T-helper 2 cell treated with Interferon-gamma antibody and Interleukin-4, amounts not matched to agents 100 ng/mL and 5 ng/mL, for 36 hours (primary cell): ENCODE results near the gene UQCC2. TPM values are rescaled to one million over a fixed set of nuclear protein-coding genes. Genes with fewer than 3 reads are reported as not detected.

Experiments
- intact Hi-C: fragments of 100-400 bp; cut with micrococcal nuclease; formaldehyde crosslinking; loops from one replicate; pipeline ENCODE4 v1.15.1; 2023
- total RNA-seq: library from RNA; stranded (reverse); gene quantifications from 2 replicates; pipeline ENCODE4 v1.2.3, GENCODE V29; 2022

Gene UQCC2
- total RNA-seq, 1 donor from 2014 or later, result 100 TPM

DNA sequence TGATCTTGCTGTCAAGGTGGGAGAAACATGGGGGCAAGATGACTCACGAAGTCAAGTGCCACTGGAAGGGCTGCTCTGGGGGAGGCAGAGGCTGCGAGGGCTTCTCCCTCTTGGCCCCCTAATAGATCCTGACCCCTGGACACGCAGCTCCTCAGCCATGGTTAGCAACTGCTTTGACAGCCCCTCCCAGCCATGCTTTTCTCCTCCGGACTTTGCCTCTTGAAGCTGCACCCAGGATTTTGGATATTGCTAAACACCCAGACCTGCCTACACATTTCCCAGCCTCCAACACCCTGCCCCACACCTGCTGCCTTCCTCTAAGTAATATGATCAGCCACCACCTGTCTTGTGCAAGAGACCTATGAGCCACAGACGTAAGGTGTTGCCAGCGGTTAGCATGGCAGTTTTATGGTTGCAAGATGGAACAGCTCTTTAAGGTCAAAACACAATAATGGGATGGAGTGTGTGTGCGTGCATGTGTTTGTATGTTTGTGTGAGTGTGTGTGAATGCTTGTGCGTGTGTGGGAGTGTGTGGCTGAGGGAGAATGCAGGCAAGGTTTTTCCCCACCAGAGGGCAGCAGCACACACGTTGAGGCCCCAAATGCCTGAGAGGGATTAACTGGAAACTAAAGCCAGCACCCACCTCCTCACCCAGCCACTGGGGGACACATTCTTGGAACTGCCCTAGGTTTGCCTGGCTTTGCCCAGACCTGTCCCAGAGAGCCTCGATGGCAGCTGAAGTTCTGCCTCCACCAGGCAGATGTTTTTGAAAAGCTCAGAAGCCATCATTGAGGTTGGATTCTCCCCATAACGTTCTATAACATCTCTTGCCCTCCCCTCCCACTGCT, 32.7 kb upstream of the UQCC2 start:
- intact Hi-C loops, result loop anchor here (1.0 kb wide), 1 partner anchor 33 kb away; the partner anchor contains the start of gene UQCC2

DNA sequence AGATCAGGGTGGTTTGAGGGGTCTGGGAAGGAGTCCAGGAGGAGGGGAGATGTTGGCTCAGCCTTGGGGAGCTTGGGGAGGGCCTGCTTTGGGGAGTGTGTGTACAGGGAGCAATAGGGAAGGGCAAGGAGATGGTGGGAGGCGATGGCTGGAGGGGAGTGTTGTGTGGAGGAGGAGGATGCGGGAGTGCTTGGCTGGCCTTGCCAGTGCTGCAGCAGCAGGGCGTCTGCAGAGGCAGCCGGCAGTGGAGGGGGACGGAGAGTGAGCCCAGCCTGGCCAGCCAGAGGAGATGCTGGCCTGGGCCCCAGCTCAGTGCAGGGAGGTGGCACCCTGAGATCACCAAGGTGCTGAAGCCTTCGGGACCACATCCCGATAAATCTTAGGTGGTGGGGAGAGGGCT, 31.3 kb upstream of the UQCC2 start:
- intact Hi-C loops, result no loop called here

DNA sequence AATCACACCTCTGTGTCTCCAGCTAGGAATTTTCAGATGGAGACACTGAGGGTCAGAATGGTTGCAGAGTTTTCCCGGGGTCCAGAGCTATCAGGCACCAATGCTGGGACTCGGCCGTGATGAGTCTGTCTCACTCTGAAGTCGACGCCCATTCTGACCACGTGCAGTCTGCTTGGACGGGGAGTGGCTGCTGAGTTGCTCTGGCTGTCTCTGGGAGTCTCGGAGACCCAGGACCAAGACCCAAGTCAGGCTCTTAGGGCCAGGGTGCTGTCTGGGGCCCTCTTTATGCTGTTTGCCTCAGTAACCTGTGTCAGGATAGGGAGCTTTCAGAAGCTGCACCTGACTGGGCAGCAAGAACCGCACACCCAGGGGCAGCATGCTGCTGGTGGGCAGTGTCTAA, 30.6 kb upstream of the UQCC2 start:
- intact Hi-C loops, result no loop called here

DNA sequence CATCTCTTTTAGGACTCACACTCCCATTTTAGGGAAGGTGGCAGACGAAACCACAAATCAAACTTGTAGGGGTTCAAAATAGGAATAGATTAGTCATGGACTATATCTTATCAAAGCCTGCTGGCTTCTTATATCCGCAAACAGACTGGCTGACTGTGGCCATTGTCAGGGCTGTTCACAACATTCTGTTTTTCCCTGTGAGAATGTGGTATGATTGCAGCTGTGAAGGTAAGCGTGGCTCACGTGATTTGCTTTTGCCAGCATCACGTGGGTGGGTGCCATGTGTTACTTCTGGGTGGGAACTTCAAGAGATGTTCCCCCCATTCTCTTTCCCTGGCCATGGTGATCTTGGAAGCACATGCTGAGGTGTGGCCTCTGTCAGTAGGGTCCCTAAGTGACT, 29.3 kb upstream of the UQCC2 start:
- intact Hi-C loops, result no loop called here

DNA sequence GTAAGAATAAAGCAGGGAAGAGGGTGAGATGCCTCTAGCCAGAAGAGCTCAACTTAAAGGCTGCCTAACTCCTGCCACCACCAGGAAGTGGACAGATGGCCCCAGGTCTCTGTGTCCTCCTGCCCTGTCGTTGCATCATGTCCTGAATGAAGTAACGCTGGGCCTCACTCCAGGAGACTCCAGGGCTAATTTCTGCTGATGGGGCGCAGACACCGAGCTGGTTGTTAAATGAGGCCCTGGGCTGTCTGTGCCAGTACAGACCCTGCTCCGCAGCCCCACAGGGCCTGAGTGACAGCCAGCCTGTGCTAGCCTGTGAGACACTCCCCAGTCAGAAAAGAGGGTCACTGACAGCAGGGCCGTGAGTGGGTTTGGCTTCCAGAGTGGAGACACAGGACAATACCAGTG, 28.7 kb upstream of the UQCC2 start:
- intact Hi-C loops, result no loop called here

DNA sequence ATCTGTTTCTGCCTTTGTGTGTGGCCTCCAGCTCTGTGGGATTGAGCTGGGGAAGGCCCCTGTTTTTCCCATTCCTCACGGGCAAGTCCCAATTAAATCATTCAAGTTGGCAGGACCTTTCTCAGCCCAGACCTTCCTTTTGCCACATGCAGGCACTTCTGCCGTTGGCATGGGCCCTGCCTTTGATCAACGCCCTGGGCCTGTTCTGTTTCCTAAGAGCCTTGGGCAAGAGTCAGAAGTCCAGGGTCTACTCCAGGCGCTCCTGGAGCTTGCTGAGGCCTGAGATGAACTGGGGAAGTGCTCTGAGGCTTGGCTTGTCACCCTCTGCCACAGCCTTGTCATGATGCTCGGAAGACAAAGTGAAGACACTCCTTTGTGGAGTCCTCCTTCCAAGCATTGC, 28.1 kb upstream of the UQCC2 start:
- intact Hi-C loops, result no loop called here

DNA sequence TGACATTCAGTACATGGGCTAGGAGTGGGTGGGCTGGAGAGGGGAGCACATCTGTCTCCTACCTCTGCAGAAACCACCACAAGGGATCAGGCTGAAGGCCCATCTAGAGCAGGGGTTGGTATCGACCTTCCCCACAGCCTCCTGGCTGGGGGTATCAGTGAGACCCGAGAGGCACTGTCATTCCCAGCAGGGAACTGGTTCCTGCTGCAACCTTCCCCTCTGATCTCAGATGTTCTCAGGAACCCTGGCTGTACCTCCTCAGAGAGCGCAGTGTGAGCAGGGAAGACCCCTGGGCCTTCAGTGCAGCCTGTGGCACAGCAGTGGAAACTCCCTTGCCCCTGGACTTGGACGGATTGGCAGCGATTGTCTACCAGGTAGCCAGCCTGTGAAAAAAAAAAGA, 27.4 kb upstream of the UQCC2 start:
- intact Hi-C loops, result no loop called here

DNA sequence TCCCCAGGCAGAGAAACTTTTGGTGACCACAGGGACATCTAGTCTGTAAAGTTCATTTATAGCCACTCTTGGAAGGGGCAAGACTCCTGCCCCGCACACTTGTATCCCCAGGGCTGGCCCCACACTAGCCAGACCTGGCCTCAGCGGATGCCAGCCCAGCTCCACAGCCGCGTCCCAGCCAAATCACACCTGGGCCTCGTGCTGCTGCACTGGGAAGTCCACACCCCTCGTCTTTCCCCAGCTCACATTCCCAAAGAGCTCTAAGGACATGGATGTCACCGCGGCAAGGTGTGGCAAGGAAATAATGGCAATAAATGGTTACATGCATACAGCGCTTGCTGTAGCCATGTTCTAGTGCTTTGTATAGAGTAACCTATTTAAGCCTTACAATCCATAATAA, 26.7 kb upstream of the UQCC2 start:
- intact Hi-C loops, result no loop called here

DNA sequence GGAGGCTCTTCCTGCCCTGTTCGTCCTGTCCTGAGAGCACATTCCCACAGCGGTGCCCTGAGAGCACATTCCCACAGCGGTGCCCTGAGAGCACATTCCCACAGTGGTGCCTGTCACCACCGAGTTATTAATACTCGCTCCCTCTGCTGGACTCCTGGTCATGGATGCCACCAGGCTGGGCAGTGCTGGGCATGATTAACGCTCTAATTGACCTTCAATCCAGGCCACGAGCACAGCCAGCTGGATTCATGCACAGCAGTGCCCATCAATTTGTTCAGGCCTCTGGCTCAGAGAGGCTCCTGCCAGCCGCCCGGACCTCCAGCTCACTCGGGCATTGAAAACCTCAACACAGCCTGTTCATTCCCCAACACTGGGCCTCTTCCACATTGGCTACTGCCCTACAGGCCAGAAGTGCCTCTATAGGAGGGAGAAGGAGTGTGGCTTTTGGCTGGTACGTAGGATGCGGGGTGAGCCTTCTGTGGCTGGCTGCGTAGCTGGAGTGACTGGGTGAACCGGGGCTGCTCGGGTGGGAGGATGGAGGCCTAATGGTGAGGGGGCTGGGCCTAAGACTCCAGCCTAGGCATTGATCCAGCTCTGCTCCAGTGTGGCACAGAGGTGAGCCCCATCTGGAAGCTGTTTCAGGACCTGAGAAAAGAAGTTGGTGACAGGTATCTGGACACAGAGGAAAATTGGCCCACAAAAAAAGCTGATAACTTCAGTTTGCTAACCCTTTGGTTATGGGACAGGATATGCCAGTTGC, 25.9 kb upstream of the UQCC2 start:
- intact Hi-C loops, result no loop called here

DNA sequence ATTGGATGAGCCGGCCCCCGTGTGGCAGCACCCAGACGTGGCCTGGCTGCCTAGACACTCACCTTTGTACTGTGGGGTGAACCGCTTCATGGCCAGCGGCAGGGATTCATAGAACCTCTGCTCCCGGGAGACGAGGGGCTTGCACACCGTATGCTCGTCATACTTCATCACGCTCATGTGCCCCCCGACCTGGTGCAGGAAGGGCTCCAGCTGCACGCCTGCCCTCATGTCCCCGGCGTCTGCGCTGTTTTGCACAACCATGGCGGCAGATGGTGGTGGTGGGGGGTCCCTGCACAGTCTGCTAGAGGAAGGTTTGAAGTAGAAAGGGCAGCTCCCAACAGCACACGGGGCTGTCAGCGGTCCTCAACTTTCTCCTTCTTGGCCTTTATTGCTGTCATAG, 23.7 kb upstream of the UQCC2 start:
- intact Hi-C loops, result no loop called here

DNA sequence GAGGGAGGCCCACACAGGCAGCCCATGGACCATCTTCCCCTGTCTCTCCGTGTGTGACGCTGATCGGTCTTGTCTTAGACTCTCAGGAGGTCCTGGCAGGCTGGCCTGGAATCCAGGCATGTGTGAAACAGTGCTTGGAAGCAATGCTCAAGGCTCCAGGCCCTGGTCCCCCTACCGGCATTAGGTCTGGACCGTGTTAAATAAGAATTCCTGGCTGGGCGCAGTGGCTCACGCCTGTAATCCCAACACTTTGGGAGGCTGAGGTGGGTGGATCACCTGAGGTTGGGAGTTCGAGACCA, 22.2 kb upstream of the UQCC2 start:
- intact Hi-C loops, result no loop called here

DNA sequence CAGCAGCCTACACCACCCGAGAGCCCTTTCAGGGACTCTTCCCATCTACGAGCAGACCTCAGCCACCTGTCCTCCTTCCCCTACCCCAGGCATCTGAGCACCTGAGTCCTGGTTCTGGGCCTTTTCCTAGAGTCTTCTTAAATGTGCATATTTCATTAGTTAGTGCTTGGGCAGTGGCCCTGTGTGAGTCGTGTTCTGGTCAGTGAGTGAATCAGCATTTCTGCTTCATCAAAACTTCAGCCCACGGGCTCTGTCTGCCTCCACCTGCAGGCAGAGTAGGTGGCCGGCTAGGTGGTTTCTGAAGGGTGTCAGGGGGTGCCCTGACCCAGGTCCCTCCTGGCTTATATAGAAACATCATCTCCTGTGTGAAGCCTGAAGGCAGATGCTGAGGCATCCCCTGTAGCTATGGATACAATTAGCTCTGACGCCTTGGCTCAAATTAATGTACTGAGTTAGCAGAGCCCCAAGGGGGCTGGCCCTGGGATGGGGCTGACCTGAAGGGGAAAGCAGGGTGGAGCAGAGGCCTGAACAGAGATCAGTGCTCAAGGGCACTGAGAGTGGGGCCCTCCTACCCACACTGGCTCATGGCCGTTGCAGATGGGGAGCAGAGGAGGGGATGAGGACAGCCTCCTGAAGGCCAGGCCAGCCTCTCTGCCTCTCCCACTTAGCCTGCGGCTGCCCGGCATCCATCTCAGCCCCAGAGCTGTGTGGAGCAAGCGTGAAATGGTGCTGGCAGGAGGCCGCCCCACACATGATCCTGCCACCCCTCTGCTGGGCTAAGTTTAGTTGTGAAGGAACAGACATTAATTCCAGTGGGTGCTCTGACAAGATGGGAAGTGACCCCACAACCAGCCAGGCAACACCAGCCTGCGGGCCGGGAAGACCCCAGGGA, 21.6 kb upstream of the UQCC2 start:
- intact Hi-C loops, result no loop called here

DNA sequence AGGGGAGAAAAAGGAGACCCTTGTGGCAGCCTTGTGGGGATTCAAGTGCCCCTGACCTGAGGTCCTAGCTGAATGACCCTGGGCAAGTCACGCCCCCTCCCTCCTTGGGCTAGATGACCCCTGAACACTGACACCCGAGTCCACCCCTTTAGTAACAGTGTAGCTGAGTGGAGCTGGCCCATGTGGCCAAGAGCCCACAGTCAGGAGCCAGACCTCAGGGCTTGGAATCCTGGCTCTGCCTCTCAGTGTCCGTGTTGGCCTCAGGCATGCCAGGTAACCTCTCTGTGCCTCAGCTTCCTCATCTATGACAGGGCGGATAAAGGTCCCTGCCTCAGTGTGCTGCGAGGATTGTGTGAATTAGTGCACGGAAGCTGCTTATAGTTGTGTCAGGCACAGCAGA, 20.9 kb upstream of the UQCC2 start:
- intact Hi-C loops, result no loop called here

DNA sequence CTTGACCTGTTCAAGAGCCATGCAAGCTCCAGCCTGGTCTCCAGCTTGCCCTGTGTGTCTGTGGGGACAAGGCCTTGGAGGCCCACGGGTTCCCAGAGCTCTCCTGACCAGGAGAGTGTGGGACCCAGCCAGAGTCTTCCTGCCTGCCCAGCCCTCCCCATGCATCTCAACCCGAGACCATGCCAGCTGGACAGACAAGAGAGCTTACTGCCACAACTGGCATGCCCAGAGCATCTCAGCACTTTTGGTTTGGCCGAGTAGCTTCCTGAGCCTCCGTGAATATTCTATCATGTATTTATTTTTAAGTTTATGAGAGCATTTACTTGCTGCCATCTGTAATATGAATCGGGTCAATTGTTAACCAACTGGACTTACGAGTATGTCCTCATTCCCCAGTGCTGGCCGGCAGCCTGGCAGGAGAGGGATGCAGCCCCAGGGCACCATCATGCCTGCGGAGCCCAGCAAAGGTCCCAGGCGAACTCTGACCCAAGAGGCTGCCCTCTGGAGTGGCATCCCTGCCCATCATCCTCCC, 20.3 kb upstream of the UQCC2 start:
- intact Hi-C loops, result no loop called here

DNA sequence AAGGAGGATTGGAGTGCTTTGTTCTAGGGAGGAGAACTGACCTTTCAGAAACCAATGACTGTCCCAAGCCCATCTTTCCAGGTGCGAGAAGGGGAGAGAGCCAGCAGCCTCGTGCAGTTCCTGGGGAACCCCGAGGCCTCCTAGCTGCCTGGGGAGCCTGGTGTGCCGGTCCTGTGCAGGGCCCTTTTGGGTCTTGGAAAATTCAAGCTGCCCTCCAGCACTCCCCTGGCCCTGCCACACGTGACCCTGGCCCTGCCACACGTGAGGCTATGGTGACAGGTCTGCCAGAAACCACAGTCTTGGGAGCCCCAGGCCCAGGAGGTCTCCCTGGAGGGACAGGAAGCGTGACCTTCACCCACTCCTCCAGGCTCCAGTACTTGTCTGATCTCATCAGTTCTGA, 19.5 kb upstream of the UQCC2 start:
- intact Hi-C loops, result no loop called here

DNA sequence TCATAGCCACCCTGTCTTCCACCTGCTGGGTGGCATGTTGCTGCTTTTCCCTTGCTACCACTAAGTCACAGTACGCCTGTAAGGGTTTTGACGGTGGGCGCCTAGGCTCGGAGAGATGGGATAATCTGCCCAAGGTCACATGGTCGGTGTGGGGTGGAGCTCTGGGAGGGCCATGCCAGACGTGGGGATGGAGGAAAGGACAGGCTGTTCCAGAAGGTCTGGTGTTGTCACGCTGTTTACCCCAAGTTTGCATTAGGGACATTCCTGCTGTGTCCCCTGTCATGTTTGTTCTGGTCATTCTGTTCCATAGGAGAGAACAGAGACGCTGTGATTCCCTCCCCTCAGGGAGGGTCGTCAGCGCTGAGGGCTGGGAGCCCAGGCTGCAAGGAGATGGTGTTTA, 19.1 kb upstream of the UQCC2 start:
- intact Hi-C loops, result no loop called here

DNA sequence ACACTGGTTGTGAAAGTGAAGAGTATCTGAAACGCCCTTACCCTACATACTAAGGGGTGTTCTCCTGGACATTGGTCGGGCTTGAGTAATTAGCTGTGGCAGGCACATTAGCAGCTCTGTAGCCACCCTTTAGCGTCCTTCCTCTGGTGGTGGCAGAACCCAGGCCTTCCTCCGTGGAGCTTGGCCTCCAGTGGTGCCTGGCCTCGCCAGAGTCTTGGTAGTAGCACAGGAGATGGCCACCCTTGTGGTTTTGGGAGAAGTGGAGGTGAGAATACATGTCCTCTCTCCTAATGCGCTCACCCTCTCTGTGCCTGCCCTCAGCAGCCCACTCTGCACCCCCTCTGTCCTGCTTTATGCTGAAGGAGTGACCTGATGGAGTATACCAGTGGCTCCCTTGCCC, 17.6 kb upstream of the UQCC2 start:
- intact Hi-C loops, result no loop called here

DNA sequence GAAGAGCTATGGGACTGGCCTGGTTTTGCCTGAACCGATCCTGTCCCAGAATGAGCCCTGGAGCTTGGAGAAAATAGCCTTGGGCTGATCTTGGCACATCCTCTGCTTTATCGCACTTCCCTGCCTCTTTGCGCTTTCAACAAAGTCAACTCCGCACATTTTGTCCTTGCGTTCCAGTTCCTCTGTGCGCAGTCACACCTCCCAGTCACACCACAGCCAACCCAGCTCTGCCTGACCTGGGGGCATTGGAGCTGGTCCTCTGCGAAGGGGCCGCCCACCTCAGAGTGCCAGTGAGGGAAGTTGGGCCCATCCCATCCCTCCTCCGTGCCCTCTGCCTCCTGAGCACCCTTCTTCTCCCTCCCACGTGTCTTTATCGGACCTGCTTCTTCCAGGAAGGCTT, 16.9 kb upstream of the UQCC2 start:
- intact Hi-C loops, result no loop called here

DNA sequence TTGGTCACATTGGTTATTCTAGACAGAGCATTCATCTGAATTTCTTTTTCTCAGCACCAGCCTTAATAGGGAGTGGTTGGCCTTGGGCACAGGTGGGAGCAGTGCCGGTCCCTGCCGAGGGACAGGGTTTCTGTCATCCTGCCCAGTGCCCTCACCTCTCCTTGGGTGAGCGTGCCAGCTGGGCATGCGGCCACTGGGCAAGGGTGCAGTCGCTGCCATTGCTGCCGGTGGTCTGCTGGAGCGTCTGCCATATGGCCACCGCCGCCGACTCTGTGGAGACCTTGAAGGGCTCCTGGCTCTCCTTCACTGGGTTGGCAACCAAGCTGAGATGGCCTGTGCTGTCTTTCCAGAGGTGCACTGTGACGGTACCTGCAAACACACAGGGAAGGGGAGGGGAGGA, 16.4 kb upstream of the UQCC2 start:
- intact Hi-C loops, result no loop called here

DNA sequence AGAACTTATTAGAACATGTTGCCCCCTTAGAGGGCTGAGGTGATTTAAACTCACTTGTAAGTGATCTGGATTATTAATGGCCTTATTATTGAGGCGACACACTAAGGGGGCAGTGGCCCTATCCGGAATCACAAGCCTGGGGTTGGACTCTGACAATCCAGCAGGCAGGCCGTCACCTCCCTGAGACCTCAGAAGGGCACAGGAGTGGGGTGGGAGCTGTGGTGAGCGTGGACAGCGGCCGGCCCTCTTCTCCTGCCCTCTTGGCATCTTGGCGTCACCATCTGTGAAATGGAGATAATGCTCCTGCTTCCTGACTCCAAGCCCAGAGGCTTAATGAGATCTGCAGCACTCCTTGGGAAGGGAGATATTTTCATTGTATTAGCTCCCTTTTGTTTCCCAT, 15.6 kb upstream of the UQCC2 start:
- intact Hi-C loops, result no loop called here

DNA sequence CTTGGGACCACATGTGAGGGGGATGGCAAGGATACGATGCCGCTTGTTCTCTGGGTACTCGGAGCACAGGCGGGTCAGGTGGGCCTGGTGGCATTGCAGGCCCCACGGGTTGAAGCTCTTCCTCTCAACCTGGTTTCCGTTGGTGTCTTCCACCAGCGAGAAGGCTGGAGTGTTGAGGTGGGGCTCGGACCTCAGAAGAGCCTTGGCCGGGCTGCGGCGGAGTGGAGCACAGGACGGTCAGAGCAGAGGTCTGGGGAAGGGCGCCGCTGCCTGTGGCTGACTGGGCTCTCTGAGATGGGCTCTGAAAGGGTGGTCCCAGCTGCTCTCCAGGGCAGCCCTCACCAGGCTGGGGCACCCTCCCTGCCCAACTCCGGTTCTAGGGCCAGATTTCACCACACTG, 15.2 kb upstream of the UQCC2 start:
- intact Hi-C loops, result no loop called here
